B cell (primary cell): ENCODE measurements around the gene TMOD3.

Source experiments
- EZH2 ChIP-seq: IDR thresholded peaks from 2 replicates; pipeline ENCODE4 v1.6.1; 2012; ENCODE audit warnings: borderline replicate concordance, low read depth, mild to moderate bottlenecking, moderate library complexity, low read length; ENCODE audit not compliant: insufficient read depth, poor library complexity, severe bottlenecking
- TF ChIP-seq, protein P1 (sequence below): fragments of 200-600 bp; IDR thresholded peaks from one replicate; pipeline ENCODE4 v1.8.0; 2022; ENCODE audit warnings: antibody characterized with exemption, mild to moderate bottlenecking

DNA sequence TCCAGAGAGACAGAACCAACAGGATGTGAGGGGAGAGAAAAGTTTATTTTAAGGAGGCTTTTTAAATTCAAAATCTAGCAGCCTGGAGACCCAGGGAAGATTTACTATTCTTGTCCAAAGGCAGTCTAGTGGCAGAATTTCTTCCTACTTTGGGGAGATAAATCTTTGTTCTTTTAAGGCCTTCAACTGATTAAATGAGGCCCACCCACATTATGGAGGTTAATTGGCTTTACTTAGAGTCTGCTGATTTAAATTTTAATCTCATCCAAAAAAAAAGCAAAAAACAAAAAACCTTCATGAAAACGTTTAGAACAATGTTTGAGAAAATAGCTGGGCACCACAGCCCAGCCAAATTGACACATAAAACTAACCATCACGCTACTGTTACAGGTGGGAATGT, 41.3 kb downstream of the TMOD3 start:
- TF ChIP-seq, protein P1, sequence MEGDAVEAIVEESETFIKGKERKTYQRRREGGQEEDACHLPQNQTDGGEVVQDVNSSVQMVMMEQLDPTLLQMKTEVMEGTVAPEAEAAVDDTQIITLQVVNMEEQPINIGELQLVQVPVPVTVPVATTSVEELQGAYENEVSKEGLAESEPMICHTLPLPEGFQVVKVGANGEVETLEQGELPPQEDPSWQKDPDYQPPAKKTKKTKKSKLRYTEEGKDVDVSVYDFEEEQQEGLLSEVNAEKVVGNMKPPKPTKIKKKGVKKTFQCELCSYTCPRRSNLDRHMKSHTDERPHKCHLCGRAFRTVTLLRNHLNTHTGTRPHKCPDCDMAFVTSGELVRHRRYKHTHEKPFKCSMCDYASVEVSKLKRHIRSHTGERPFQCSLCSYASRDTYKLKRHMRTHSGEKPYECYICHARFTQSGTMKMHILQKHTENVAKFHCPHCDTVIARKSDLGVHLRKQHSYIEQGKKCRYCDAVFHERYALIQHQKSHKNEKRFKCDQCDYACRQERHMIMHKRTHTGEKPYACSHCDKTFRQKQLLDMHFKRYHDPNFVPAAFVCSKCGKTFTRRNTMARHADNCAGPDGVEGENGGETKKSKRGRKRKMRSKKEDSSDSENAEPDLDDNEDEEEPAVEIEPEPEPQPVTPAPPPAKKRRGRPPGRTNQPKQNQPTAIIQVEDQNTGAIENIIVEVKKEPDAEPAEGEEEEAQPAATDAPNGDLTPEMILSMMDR, result no peak
- TF ChIP-seq EZH2, result no peak
